Measurements from ENCODE around the gene SKOR2. TPM values are rescaled to one million over a fixed set of nuclear protein-coding genes. Genes with fewer than 3 reads are reported as not detected.
"Not testable (repeated sequence)": the region's sequence is repeated elsewhere in the genome, so short reads cannot be mapped to it uniquely, and the experiment has no call there.

Gene SKOR2
- total and polyA plus RNA-seq, 9 of the 15 experiments (the other 6 are each of a cell fraction or from before 2014, with no cell fraction given), result not detected

GRCh38 chr18:47160256-47160655 is 91.2 kb downstream of the SKOR2 start (continued):
- TF ChIP-seq, protein P1, sequence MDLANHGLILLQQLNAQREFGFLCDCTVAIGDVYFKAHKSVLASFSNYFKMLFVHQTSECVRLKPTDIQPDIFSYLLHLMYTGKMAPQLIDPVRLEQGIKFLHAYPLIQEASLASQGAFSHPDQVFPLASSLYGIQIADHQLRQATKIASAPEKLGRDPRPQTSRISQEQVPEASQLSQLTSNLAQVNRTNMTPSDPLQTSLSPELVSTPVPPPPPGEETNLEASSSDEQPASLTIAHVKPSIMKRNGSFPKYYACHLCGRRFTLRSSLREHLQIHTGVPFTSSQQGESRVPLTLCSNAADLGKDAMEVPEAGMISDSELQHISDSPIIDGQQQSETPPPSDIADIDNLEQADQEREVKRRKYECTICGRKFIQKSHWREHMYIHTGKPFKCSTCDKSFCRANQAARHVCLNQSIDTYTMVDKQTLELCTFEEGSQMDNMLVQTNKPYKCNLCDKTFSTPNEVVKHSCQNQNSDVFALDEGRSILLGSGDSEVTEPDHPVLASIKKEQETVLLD (IDR thresholded peaks at IDR 0.05), result no peak
- no peak for TF ChIP-seq RFX5 (IDR thresholded peaks at IDR 0.05; ENCODE audit: low read depth, low read length)

- FAIRE-seq, result peak; percentile 80
- peak; percentile 88 for ATAC-seq
- CTCF ChIA-PET (ENCODE audit: low intra/inter-chr PET ratio); H3K9ac ChIP-seq (ENCODE audit: insufficient read depth in 1 of 2, low read depth in 2 of 2, low read length in 2 of 2); H4K20me1 ChIP-seq (replicated peaks; ENCODE audit: control insufficient read depth, insufficient read depth, low read length); BruUV-seq (replicated peaks); H3K4me1 ChIP-seq (replicated peaks in 1 of 2; ENCODE audit: control insufficient read depth in 2 of 2, insufficient read depth in 2 of 2, low read length in 2 of 2); H3K9me1 ChIP-seq (ENCODE audit: control insufficient read depth, insufficient read depth, low read length); in situ Hi-C loops (cut with MboI); intact Hi-C loops (cut with micrococcal nuclease); H3K27me3 ChIP-seq (ENCODE audit: control insufficient read depth in 2 of 2, insufficient read depth in 2 of 2, low read length in 2 of 2); H2AFZ ChIP-seq (ENCODE audit: low read depth, low read length); H3K4me3 ChIP-seq; H3K9me3 ChIP-seq (replicated peaks; ENCODE audit: control insufficient read depth, insufficient read depth, low read depth, low read length); H3K4me2 ChIP-seq (ENCODE audit: insufficient read depth, low read length); TF ChIP-seq JUN (CRISPR knock-in tag; IDR thresholded peaks at IDR 0.05; ENCODE audit: borderline replicate concordance): not testable (repeated sequence)
- WGBS (ENCODE audit: insufficient coverage, low coverage, missing lambda C conversion rate), result 15% methylated on average over 16 of the region's 16 CpGs
- Histone ChIP-seq H3K36me3 (ENCODE audit: control insufficient read depth, insufficient read depth, low read length) (peaks cover 29% of the 10 kb centered on the region; the same call in 2 of the 3 replicates), H3K79me2 (ENCODE audit: control insufficient read depth, insufficient read depth, low read length) (peaks cover 46% of the 10 kb centered on the region), H3K27ac (ENCODE audit: extremely low read depth, low read depth, low read length) (0 out of 3 replicates have a peak overlapping the region, but pooled peaks have one; percentile 4)
- POLR2A ChIA-PET, result interaction anchor here (0.6 kb wide), 1 partner anchor 808 kb away, joined by 3 read pairs; no protein-coding TSS in a partner anchor
- DNase-seq (ENCODE audit: extremely low read depth in 1 of 4, low spot score in 3 of 4), result peak in 2 of 4 experiments; percentile 18 to 80
- TF ChIP-seq, protein P2, sequence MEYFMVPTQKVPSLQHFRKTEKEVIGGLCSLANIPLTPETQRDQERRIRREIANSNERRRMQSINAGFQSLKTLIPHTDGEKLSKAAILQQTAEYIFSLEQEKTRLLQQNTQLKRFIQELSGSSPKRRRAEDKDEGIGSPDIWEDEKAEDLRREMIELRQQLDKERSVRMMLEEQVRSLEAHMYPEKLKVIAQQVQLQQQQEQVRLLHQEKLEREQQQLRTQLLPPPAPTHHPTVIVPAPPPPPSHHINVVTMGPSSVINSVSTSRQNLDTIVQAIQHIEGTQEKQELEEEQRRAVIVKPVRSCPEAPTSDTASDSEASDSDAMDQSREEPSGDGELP (CRISPR knock-in tag; IDR thresholded peaks at IDR 0.05; ENCODE audit: borderline replicate concordance), result peak; percentile 14; the same call in 1 of the 2 replicates
- TF ChIP-seq JUN (IDR thresholded peaks at IDR 0.05; ENCODE audit: borderline replicate concordance, low read depth, low read length) (peak; percentile 60), ATF7 (IDR thresholded peaks at IDR 0.05) (0 out of 2 replicates have a peak, but pooled peaks have one; percentile 27), ARID1B (IDR thresholded peaks at IDR 0.05) (peak; percentile 70), SMARCE1 (IDR thresholded peaks at IDR 0.05) (peak; percentile 41; the same call in 1 of the 2 replicates), KDM1A (IDR thresholded peaks at IDR 0.05) (peak; percentile 41 to 51; a peak in 3 of 4 replicates), FOSL1 (tag; conservative IDR thresholded peaks at IDR 0.05) (peak; percentile 87), DPF2 (IDR thresholded peaks at IDR 0.05) (peak; percentile 65), CEBPB (tag; IDR thresholded peaks at IDR 0.05) (peak; percentile 42; the same call in 1 of the 2 replicates), CC2D1A (IDR thresholded peaks at IDR 0.05) (0 out of 2 replicates have a peak, but pooled peaks have one; percentile 22), CEBPG (CRISPR knock-in tag; IDR thresholded peaks at IDR 0.05) (peak; percentile 35; the same call in 1 of the 2 replicates), CEBPG (tag; conservative IDR thresholded peaks at IDR 0.05 in 1 of 2, IDR thresholded peaks at IDR 0.05 in 1 of 2) (peak in 1 of 2 experiments; percentile 51; a peak in 1 of 4 replicates), ADNP (tag; IDR thresholded peaks at IDR 0.05) (peak; percentile 83; the same call in 1 of the 2 replicates), ATF3 (IDR thresholded peaks at IDR 0.05) (peak; percentile 95), ATF3 (CRISPR knock-in tag; conservative IDR thresholded peaks at IDR 0.05) (peak; percentile 73; the same call in 1 of the 2 replicates), CXXC5 (CRISPR knock-in tag; IDR thresholded peaks at IDR 0.05) (0 out of 2 replicates have a peak, but pooled peaks have one; percentile 19)
Observed at GRCh38 chr18:47158404-47158803, 93.1 kb downstream of the SKOR2 start.
